HepG2 (cell line): ENCODE results near the gene ZNF595. TPM values are rescaled to one million over a fixed set of nuclear protein-coding genes. Genes with fewer than 3 reads are reported as not detected.

Experiments used
- ATAC-seq: fragments of 200-7000 bp; cut with Tn5 transposase; 3 replicates; pipeline ENCODE4 v1.9.1; 2020; ENCODE audit warnings: mild to moderate bottlenecking, moderate library complexity
- BruUV-seq: library from RNA; stranded (reverse); fragments of 400-500 nt; replicated peaks from 2 replicates; lab custom pipeline; 2021; lab: Mats Ljungman, UMichigan
- CTCF ChIA-PET: fragments of 300-600 bp; formaldehyde crosslinking; extraction: SDS; loops from one replicate; lab custom pipeline; 2021; ENCODE audit warnings: low total read pairs, inconsistent platforms, low intra/inter-chr PET ratio; lab: Yijun Ruan, JAX
- POLR2A ChIA-PET: fragments of 350-600 bp; sonication (Branson Sonifier 250); formaldehyde crosslinking; loops from one replicate; lab custom pipeline; 2020; ENCODE audit warnings: antibody characterized with exemption, inconsistent platforms; lab: Yijun Ruan, JAX
- DNase-seq: peaks from one replicate; pipeline ENCODE4 v3.0.0-alpha.2; 2015; ENCODE audit warnings: low spot score
- FAIRE-seq: peaks from 3 replicates; lab custom pipeline; 2011; peaks lifted over from hg19 to GRCh38; lab: Jason Lieb, UNC
- H2AFZ ChIP-seq: one replicate; pipeline ENCODE4 v1.6.1; 2011; ENCODE audit warnings: low read length, inconsistent platforms
- H3K27ac ChIP-seq: fragments of 300-600 bp; 3 replicates; pipeline ENCODE4 v1.8.0; 2011; ENCODE audit warnings: mixed run types, mild to moderate bottlenecking, mixed read lengths, low read length, inconsistent platforms; ENCODE audit not compliant: insufficient read depth; ENCODE audit errors: extremely low read length
- H3K27me3 ChIP-seq, 2 experiments: fragments of 200-600 bp in 1 of 2; 2 replicates in 1 of 2; 3 replicates in 1 of 2; pipeline versions ENCODE4 v1.6.0 to v1.8.0; 2011; ENCODE audit warnings: low read length in 2 of 2, mild to moderate bottlenecking in 2 of 2, moderate library complexity in 2 of 2, inconsistent platforms in 1 of 2; ENCODE audit not compliant: insufficient read depth in 2 of 2, control insufficient read depth in 1 of 2
- H3K36me3 ChIP-seq, 2 experiments: fragments of 200-600 bp in 1 of 2; replicated peaks in 1 of 2; 2 replicates in 1 of 2; 3 replicates in 1 of 2; pipeline versions ENCODE4 v1.5.1 to v1.8.0; 2011; ENCODE audit warnings: low read length in 2 of 2, inconsistent platforms in 1 of 2; ENCODE audit not compliant: insufficient read depth in 2 of 2, control insufficient read depth in 1 of 2
- H3K4me1 ChIP-seq: 2 replicates; pipeline ENCODE4 v1.5.1; 2012; ENCODE audit warnings: low read length, inconsistent platforms; ENCODE audit not compliant: insufficient read depth
- H3K4me2 ChIP-seq: 2 replicates; pipeline ENCODE4 v1.6.0; 2011; ENCODE audit warnings: low read depth, low read length, inconsistent platforms
- H3K4me3 ChIP-seq, 3 experiments: fragments of 200-600 bp in 1 of 3; sonication (generic), shearing (Covaris generic) in 1 of 3; replicated peaks in 1 of 3; 2 replicates each; pipeline ENCODE4 v1.5.1; 2011 to 2016; ENCODE audit warnings: low read length in 3 of 3, inconsistent platforms in 2 of 3, low read depth in 2 of 3, mild to moderate bottlenecking in 2 of 3, control low read depth in 1 of 3, mixed read lengths in 1 of 3; ENCODE audit not compliant: insufficient read depth in 1 of 3
- H3K79me2 ChIP-seq: one replicate; pipeline ENCODE4 v1.6.1; 2011; ENCODE audit warnings: low read length, inconsistent platforms; ENCODE audit not compliant: insufficient read depth
- H3K9ac ChIP-seq: 2 replicates; pipeline ENCODE4 v1.6.0; 2011; ENCODE audit warnings: mild to moderate bottlenecking, low read depth, low read length, inconsistent platforms; ENCODE audit not compliant: insufficient read depth
- H3K9me3 ChIP-seq: 2 replicates; pipeline ENCODE4 v1.5.1; 2012; ENCODE audit warnings: mild to moderate bottlenecking, low read length
- H4K20me1 ChIP-seq: 2 replicates; pipeline ENCODE4 v1.6.0; 2011; ENCODE audit warnings: inconsistent platforms, mild to moderate bottlenecking, low read length, moderate library complexity; ENCODE audit not compliant: insufficient read depth
- HOXA9 ChIP-seq: sonication (generic); formaldehyde crosslinking; IDR thresholded peaks from 2 replicates; pipeline ENCODE4 v1.8.1; 2022; ENCODE audit warnings: missing genetic modification reagents, mild to moderate bottlenecking, moderate library complexity, borderline replicate concordance
- JUN ChIP-seq: sonication (generic); formaldehyde crosslinking; IDR thresholded peaks from 2 replicates; pipeline ENCODE4 v1.4.0; 2020; ENCODE audit warnings: mild to moderate bottlenecking, missing genetic modification reagents
- NFYB ChIP-seq: sonication (generic); formaldehyde crosslinking; IDR thresholded peaks from 2 replicates; pipeline ENCODE4 v1.4.0; 2020; ENCODE audit warnings: missing genetic modification reagents
- NKX3-1 ChIP-seq: sonication (generic); formaldehyde crosslinking; IDR thresholded peaks from 2 replicates; pipeline ENCODE4 v1.5.0; 2020; ENCODE audit warnings: missing genetic modification reagents
- POLR2G ChIP-seq: fragments of 200-400 bp; formaldehyde crosslinking; IDR thresholded peaks from 2 replicates; pipeline ENCODE4 v1.6.1; 2018; ENCODE audit warnings: mild to moderate bottlenecking, low read depth, low read length, moderate library complexity
- REL ChIP-seq: sonication (generic); formaldehyde crosslinking; conservative IDR thresholded peaks from 2 replicates; pipeline ENCODE4 v1.8.0; 2022; ENCODE audit warnings: mild to moderate bottlenecking, missing genetic modification reagents, moderate library complexity
- TAF1 ChIP-seq: sonication (generic); formaldehyde crosslinking; IDR thresholded peaks from 2 replicates; pipeline ENCODE4 v1.4.0; 2020; ENCODE audit warnings: missing genetic modification reagents
- ZBTB14 ChIP-seq: sonication (generic); formaldehyde crosslinking; IDR thresholded peaks from 2 replicates; pipeline ENCODE4 v1.4.0; 2020; ENCODE audit warnings: missing genetic modification reagents
- ZBTB38 ChIP-seq: sonication (generic); formaldehyde crosslinking; IDR thresholded peaks from 2 replicates; pipeline ENCODE4 v1.5.1; 2020; ENCODE audit warnings: mild to moderate bottlenecking, missing genetic modification reagents
- ZNF160 ChIP-seq: sonication (generic); formaldehyde crosslinking; IDR thresholded peaks from 2 replicates; pipeline ENCODE4 v1.8.0; 2022; ENCODE audit warnings: mild to moderate bottlenecking, inconsistent platforms, missing genetic modification reagents
- ZNF224 ChIP-seq: sonication (generic); formaldehyde crosslinking; IDR thresholded peaks from 2 replicates; pipeline ENCODE4 v1.5.0; 2020; ENCODE audit warnings: mild to moderate bottlenecking, missing genetic modification reagents
- ZNF232 ChIP-seq: sonication (generic); formaldehyde crosslinking; IDR thresholded peaks from 2 replicates; pipeline ENCODE4 v1.4.0; 2020; ENCODE audit warnings: missing genetic modification reagents, borderline replicate concordance
- ZNF34 ChIP-seq: sonication (generic); formaldehyde crosslinking; IDR thresholded peaks from 2 replicates; pipeline ENCODE4 v1.4.0; 2020; ENCODE audit warnings: mild to moderate bottlenecking, missing genetic modification reagents, borderline replicate concordance
- ZNF572 ChIP-seq: sonication (generic); formaldehyde crosslinking; IDR thresholded peaks from 2 replicates; pipeline ENCODE4 v1.5.1; 2020; ENCODE audit warnings: mild to moderate bottlenecking, missing genetic modification reagents
- ZNF577 ChIP-seq: sonication (generic); formaldehyde crosslinking; IDR thresholded peaks from 2 replicates; pipeline ENCODE4 v1.4.0; 2020; ENCODE audit warnings: mild to moderate bottlenecking, low read depth, missing genetic modification reagents, borderline replicate concordance
- ZNF607 ChIP-seq: sonication (generic); formaldehyde crosslinking; IDR thresholded peaks from 2 replicates; pipeline ENCODE4 v1.5.1; 2020; ENCODE audit warnings: missing genetic modification reagents, mild to moderate bottlenecking, borderline replicate concordance
- ZNF713 ChIP-seq: sonication (generic); formaldehyde crosslinking; IDR thresholded peaks from 2 replicates; pipeline ENCODE4 v1.4.0; 2020; ENCODE audit warnings: mild to moderate bottlenecking, missing genetic modification reagents
- ZNF841 ChIP-seq: sonication (generic); formaldehyde crosslinking; IDR thresholded peaks from 2 replicates; pipeline ENCODE4 v1.8.1; 2023; ENCODE audit warnings: missing genetic modification reagents, borderline replicate concordance
- WGBS: methylation state at CpG from one replicate; pipeline ENCODE4 v1.1.6; 2017; ENCODE audit warnings: low lambda C conversion rate; 5-methylcytosine and 5-hydroxymethylcytosine counted together
- in situ Hi-C: cut with HindIII; loops from 2 replicates; pipeline ENCODE4 v1.10.0; 2017; ENCODE audit warnings: low pct_unique_long_range_greater_than_20kb; ENCODE audit not compliant: extremely low pct_ligation_motif_present
- intact Hi-C: fragments of 100-400 bp; cut with micrococcal nuclease; formaldehyde crosslinking; loops from one replicate; pipeline ENCODE4 v1.10.0; 2022; ENCODE audit not compliant: unreplicated experiment
- polyA plus RNA-seq, 8 experiments: library from polyadenylated mRNA; depleted of rRNA in 3 of 8; stranded (reverse) in 7 of 8; unstranded in 1 of 8; fragments of >200 nt; fragmentation: Illumina TruSeq in 4 of 8; extraction: Trizol in 4 of 8; gene quantifications; 2 replicates each; pipeline versions ENCODE4 v1.2.1 to v1.2.3, GENCODE V29; 2011 to 2016; ENCODE audit warnings: low read depth in 4 of 8, missing spikeins in 1 of 8, mixed read lengths in 1 of 8; ENCODE audit not compliant: insufficient read depth in 1 of 8
- total RNA-seq, 5 experiments: library from RNA; depleted of rRNA; stranded (reverse); fragments of >200 nt; fragmentation: Illumina TruSeq; extraction: Trizol; gene quantifications; 2 replicates each; pipeline ENCODE4 v1.2.3, GENCODE V29; 2016; ENCODE audit warnings: low read depth in 1 of 5

The ZNF595 gene
- total and polyA plus RNA-seq, 2 of the 13 experiments (the other 11 are each of a cell fraction or from before 2014, with no cell fraction given) = 0.09 TPM; not detected in 1

- CTCF ChIA-PET = no interaction called here
- no peaks in the 10 kb centered on the region for H3K36me3 ChIP-seq
- TF ChIP-seq TAF1 (CRISPR knock-in tag) = no peak
- TF ChIP-seq POLR2G = no peak
- no peak for TF ChIP-seq ZBTB14 (CRISPR knock-in tag)
- TF ChIP-seq ZNF577 (CRISPR knock-in tag) = no peak
- TF ChIP-seq ZNF841 (CRISPR knock-in tag) = no peak
- no peak for TF ChIP-seq HOXA9
- TF ChIP-seq ZNF232 = no peak
- TF ChIP-seq NKX3-1 (CRISPR knock-in tag) = no peak
- TF ChIP-seq ZNF607 = no peak
- no peak for TF ChIP-seq REL (CRISPR knock-in tag)
- TF ChIP-seq ZNF34 (CRISPR knock-in tag) = no peak
- no peak for TF ChIP-seq ZNF160 (CRISPR knock-in tag)
- TF ChIP-seq JUN (CRISPR knock-in tag) = no peak
- TF ChIP-seq ZNF713 (CRISPR knock-in tag) = no peak
- TF ChIP-seq ZBTB38 (CRISPR knock-in tag) = no peak
- no peak for TF ChIP-seq NFYB (CRISPR knock-in tag)
- TF ChIP-seq ZNF572 (CRISPR knock-in tag) = no peak
- no peak for TF ChIP-seq ZNF224 (CRISPR knock-in tag)
- TF ChIP-seq, all 625 proteins: peak for 0
- Histone ChIP-seq H2AFZ (no peak overlapping the region), H3K4me3 (no peak overlapping the region), H3K4me2 (no peak overlapping the region), H3K27ac (no peak overlapping the region), H3K4me1 (no peaks in the 10 kb centered on the region), H3K79me2 (no peaks in the 10 kb centered on the region), H4K20me1 (no peaks in the 10 kb centered on the region), H3K9ac (no peak overlapping the region), H3K27me3 (no peaks in the 10 kb centered on the region; a peak in 1 of 5 replicates), H3K9me3 (peaks cover 95% of the 10 kb centered on the region)
- intact Hi-C loops = no loop called here
- POLR2A ChIA-PET = no interaction called here
- no peak for DNase-seq
- FAIRE-seq = no peak
- in situ Hi-C loops = no loop called here
- no TSS peak for BruUV-seq
- 17% methylated on average over 1 of the region's 1 CpG for WGBS
- ATAC-seq = no peak
Measured at GRCh38 chr4:116499-116898, 63.4 kb downstream of the ZNF595 start.
